HCT116 (cell line): ENCODE results near the gene GRID2. TPM values are rescaled to one million over a fixed set of nuclear protein-coding genes. Genes with fewer than 3 reads are reported as not detected.

Source experiments
- ATAC-seq: fragments of 200-7000 bp; cut with Tn5 transposase; 2 replicates; pipeline ENCODE4 v1.9.1; 2020; ENCODE audit warnings: mild to moderate bottlenecking, moderate library complexity
- BruUV-seq: library from RNA; stranded (reverse); fragments of 400-500 nt; replicated peaks from 2 replicates; lab custom pipeline; 2021; lab: Mats Ljungman, UMichigan
- CTCF ChIA-PET: fragments of 300-600 bp; sonication (Branson Sonifier 250); formaldehyde crosslinking; loops from one replicate; lab custom pipeline; 2021; ENCODE audit warnings: antibody characterized with exemption; lab: Charles Lee
- POLR2A ChIA-PET: fragments of 300-600, 350-600 bp; sonication (Branson Sonifier 250); formaldehyde crosslinking; loops from one replicate; lab custom pipeline; 2021; ENCODE audit warnings: antibody characterized with exemption; lab: Charles Lee
- RAD21 ChIA-PET, 2 experiments: fragments of 300-600 bp; sonication (Branson Sonifier 250); formaldehyde crosslinking; loops; one replicate each; lab custom pipeline; 2023; ENCODE audit warnings: low total read pairs in 2 of 2; ENCODE audit not compliant: uncharacterized antibody in 2 of 2, unreplicated experiment in 2 of 2, low non-redundant PET in 1 of 2; lab: Charles Lee
- DNase-seq: peaks from one replicate; pipeline ENCODE4 v3.0.0-alpha.2; 2010; ENCODE audit warnings: low read depth, low spot score
- H2AFZ ChIP-seq: fragments of 200-600 bp; shearing (Covaris generic), sonication (generic); 2 replicates; pipeline ENCODE4 v1.6.1; 2017; ENCODE audit warnings: low read depth, mixed run types, mixed read lengths, antibody characterized with exemption, low read length; ENCODE audit not compliant: poor library complexity, severe bottlenecking
- H3K27ac ChIP-seq: 2 replicates; pipeline ENCODE4 v1.5.1; 2012; ENCODE audit warnings: low read depth, low read length
- H3K27me3 ChIP-seq: fragments of 200-600 bp; sonication (generic); 2 replicates; pipeline ENCODE4 v1.6.1; 2016; ENCODE audit warnings: mixed run types, low read length, mixed read lengths; ENCODE audit not compliant: insufficient read depth
- H3K36me3 ChIP-seq, 2 experiments: fragments of 200-500 bp in 1 of 2; fragments of 200-600 bp in 1 of 2; sonication (Bioruptor generic) in 1 of 2; sonication (generic) in 1 of 2; 2 replicates each; pipeline versions ENCODE4 v1.5.1 to v1.6.1; 2014 to 2016; ENCODE audit warnings: low read length in 2 of 2, inconsistent platforms in 1 of 2, mixed read lengths in 1 of 2, mixed run types in 1 of 2; ENCODE audit not compliant: insufficient read depth in 2 of 2, control insufficient read depth in 1 of 2
- H3K4me1 ChIP-seq, 2 experiments: fragments of 200-600 bp in 1 of 2; sonication (generic) in 1 of 2; 2 replicates each; pipeline versions ENCODE4 v1.5.1 to v1.6.1; 2012 to 2017; ENCODE audit warnings: low read length in 2 of 2, inconsistent platforms in 1 of 2, mild to moderate bottlenecking in 1 of 2, mixed read lengths in 1 of 2, mixed run types in 1 of 2, moderate library complexity in 1 of 2; ENCODE audit not compliant: insufficient read depth in 2 of 2, control insufficient read depth in 1 of 2
- H3K4me2 ChIP-seq: fragments of 200-600 bp; sonication (generic); 2 replicates; pipeline ENCODE4 v1.6.1; 2017; ENCODE audit warnings: mixed run types, low read length, mixed read lengths
- H3K4me3 ChIP-seq, 2 experiments: fragments of 200-600 bp in 1 of 2; sonication (generic) in 1 of 2; replicated peaks in 1 of 2; 2 replicates each; pipeline ENCODE4 v1.5.1; 2011 to 2016; ENCODE audit warnings: low read length in 2 of 2, control low read depth in 1 of 2, low read depth in 1 of 2, mild to moderate bottlenecking in 1 of 2, mixed read lengths in 1 of 2, mixed run types in 1 of 2
- H3K79me2 ChIP-seq: fragments of 200-600 bp; sonication (generic); 2 replicates; pipeline ENCODE4 v1.6.1; 2017; ENCODE audit warnings: mild to moderate bottlenecking, mixed run types, low read length, moderate library complexity, mixed read lengths; ENCODE audit not compliant: insufficient read depth
- H3K9ac ChIP-seq: fragments of 200-600 bp; sonication (generic); 2 replicates; pipeline ENCODE4 v1.6.1; 2016; ENCODE audit warnings: low read length, mixed read lengths
- H3K9me2 ChIP-seq: fragments of 200-600 bp; sonication (generic), shearing (Covaris generic); 2 replicates; pipeline ENCODE4 v1.6.1; 2017; ENCODE audit warnings: mixed run types, mild to moderate bottlenecking, moderate library complexity; ENCODE audit not compliant: insufficient read depth
- H3K9me3 ChIP-seq, 2 experiments: fragments of 200-500 bp in 1 of 2; fragments of 200-600 bp in 1 of 2; sonication (Bioruptor generic) in 1 of 2; sonication (generic) in 1 of 2; 2 replicates each; pipeline ENCODE4 v1.6.1; 2014 to 2017; ENCODE audit warnings: low read length in 2 of 2, mixed read lengths in 2 of 2, inconsistent platforms in 1 of 2, low read depth in 1 of 2, mild to moderate bottlenecking in 1 of 2, mixed run types in 1 of 2, moderate library complexity in 1 of 2; ENCODE audit not compliant: control insufficient read depth in 1 of 2, insufficient read depth in 1 of 2
- H4K20me1 ChIP-seq: fragments of 200-600 bp; sonication (generic), shearing (Covaris generic); 2 replicates; pipeline ENCODE4 v1.6.1; 2017; ENCODE audit warnings: mixed run types, mild to moderate bottlenecking, moderate library complexity; ENCODE audit not compliant: insufficient read depth
- CBX3 ChIP-seq: IDR thresholded peaks from 2 replicates; pipeline ENCODE4 v1.6.1; 2012; ENCODE audit warnings: low read depth
- CEBPB ChIP-seq: IDR thresholded peaks from 2 replicates; pipeline ENCODE4 v1.6.1; 2012; ENCODE audit warnings: low read depth
- CTCF ChIP-seq, 3 experiments: fragments of 200-600 bp in 1 of 3; sonication (generic) in 1 of 3; IDR thresholded peaks in 2 of 3; conservative IDR thresholded peaks in 1 of 3; 2 replicates each; pipeline ENCODE4 v1.5.1; 2012 to 2017; ENCODE audit warnings: low read depth in 2 of 3, low read length in 2 of 3, antibody characterized with exemption in 1 of 3, borderline replicate concordance in 1 of 3, control low read depth in 1 of 3, mild to moderate bottlenecking in 1 of 3, mixed read lengths in 1 of 3, mixed run types in 1 of 3, moderate library complexity in 1 of 3; ENCODE audit not compliant: insufficient read depth in 1 of 3
- ELF1 ChIP-seq: IDR thresholded peaks from 2 replicates; pipeline ENCODE4 v1.6.1; 2012; ENCODE audit warnings: low read depth, borderline replicate concordance
- EZH2 ChIP-seq: fragments of 200-600 bp; sonication (generic); IDR thresholded peaks from 2 replicates; pipeline ENCODE4 v1.6.1; 2017; ENCODE audit warnings: antibody characterized with exemption, mixed run types
- FOSL1 ChIP-seq: IDR thresholded peaks from 2 replicates; pipeline ENCODE4 v1.6.1; 2012; ENCODE audit warnings: low read depth
- MAX ChIP-seq: IDR thresholded peaks from 2 replicates; pipeline ENCODE4 v1.6.1; 2012
- POLR2A ChIP-seq: IDR thresholded peaks from 2 replicates; pipeline ENCODE4 v1.7.0; 2011; ENCODE audit warnings: borderline replicate concordance; ENCODE audit not compliant: insufficient read depth, insufficient read length; ENCODE audit errors: extremely low read depth
- POLR2AphosphoS5 ChIP-seq: IDR thresholded peaks from 2 replicates; pipeline ENCODE4 v1.6.1; 2011; ENCODE audit warnings: mild to moderate bottlenecking, low read depth, low read length, moderate library complexity
- REST ChIP-seq: IDR thresholded peaks from 2 replicates; pipeline ENCODE4 v1.6.1; 2012; ENCODE audit warnings: low read depth
- SP1 ChIP-seq: IDR thresholded peaks from 2 replicates; pipeline ENCODE4 v1.6.1; 2012; ENCODE audit warnings: low read depth
- ZNF274 ChIP-seq: fragments of 200-500 bp; sonication (Bioruptor generic); IDR thresholded peaks from 2 replicates; pipeline ENCODE4 v1.6.1; 2014; ENCODE audit warnings: mild to moderate bottlenecking, low read depth, low read length, inconsistent platforms
- intact Hi-C: fragments of 100-400 bp; cut with micrococcal nuclease; formaldehyde crosslinking; loops from 2 replicates; pipeline ENCODE4 v1.10.0; 2022
- total RNA-seq: library from RNA; stranded (reverse); gene quantifications from one replicate; pipeline ENCODE4 v1.2.1, GENCODE V29; 2021; ENCODE audit not compliant: unreplicated experiment

Gene GRID2
- total RNA-seq, 1 experiment from 2014 or later: not detected

- Histone ChIP-seq H3K27me3 (no peaks in the 10 kb centered on the region), H3K9me2 (no peaks in the 10 kb centered on the region), H3K36me3 (no peaks in the 10 kb centered on the region), H2AFZ (no peak overlapping the region), H3K9me3 (no peaks in the 10 kb centered on the region), H3K4me2 (no peak overlapping the region), H3K4me3 (no peak overlapping the region), H3K9ac (no peak overlapping the region), H3K27ac (no peak overlapping the region), H3K4me1 (no peaks in the 10 kb centered on the region), H4K20me1 (no peaks in the 10 kb centered on the region), H3K79me2 (no peaks in the 10 kb centered on the region)
- ATAC-seq (no peak), DNase-seq (no peak)
- TF ChIP-seq ELF1: no peak
- TF ChIP-seq SP1: no peak
- no peak for TF ChIP-seq CBX3
- TF ChIP-seq REST: no peak
- no peak for TF ChIP-seq MAX
- TF ChIP-seq CTCF (IDR thresholded peaks at IDR 0.05 in 2 of 3, conservative IDR thresholded peaks at IDR 0.05 in 1 of 3; ENCODE audit: borderline replicate concordance in 1 of 3, insufficient read depth in 1 of 3, low read depth in 2 of 3, low read length in 2 of 3): no peak
- no peak for TF ChIP-seq POLR2A
- no peak for TF ChIP-seq CEBPB
- no peak for TF ChIP-seq EZH2
- TF ChIP-seq FOSL1: no peak
- no peak for TF ChIP-seq POLR2AphosphoS5
- TF ChIP-seq ZNF274: no peak
- CTCF ChIA-PET: no interaction called here
- no TSS peak for BruUV-seq
- intact Hi-C loops: no loop called here
- RAD21 ChIA-PET: no interaction called here
- POLR2A ChIA-PET: no interaction called here
Measured at GRCh38 chr4:92359491-92359890, 55.7 kb downstream of the GRID2 start.
